Right atrium auricular region (tissue), 2 donors: Measurements from ENCODE around the gene RRP8. TPM values are rescaled to one million over a fixed set of nuclear protein-coding genes. Genes with fewer than 3 reads are reported as not detected.

ENCODE experiments used
- DNase-seq: peaks from one replicate; pipeline ENCODE4 v3.0.0-alpha.2; 2019; ENCODE audit warnings: low spot score
- H3K27ac ChIP-seq, 2 donors: fragments of 200-600 bp; sonication (generic); 1 replicate in 1 of 2; 2 replicates in 1 of 2; pipeline ENCODE4 v1.5.1; 2016 to 2019
- H3K27me3 ChIP-seq, 2 donors: fragments of 200-600 bp; sonication (generic); one replicate each; pipeline versions ENCODE4 v1.5.1 to v1.6.0; 2017 to 2019
- H3K36me3 ChIP-seq: fragments of 200-600 bp; sonication (generic); one replicate; pipeline ENCODE4 v1.5.1; 2016
- H3K4me1 ChIP-seq, 2 donors: fragments of 200-600 bp; sonication (generic); one replicate each; pipeline versions ENCODE4 v1.5.1 to v1.6.0; 2017 to 2019
- H3K4me3 ChIP-seq, 2 donors: fragments of 200-600 bp; sonication (generic); 1 replicate in 1 of 2; 2 replicates in 1 of 2; pipeline ENCODE4 v1.5.1; 2017 to 2019; ENCODE audit warnings: mild to moderate bottlenecking in 1 of 2, moderate library complexity in 1 of 2
- H3K9me3 ChIP-seq, 2 donors: fragments of 200-600 bp; sonication (generic); one replicate each; pipeline ENCODE4 v1.5.1; 2019
- total RNA-seq, 2 donors: library from RNA; depleted of rRNA; stranded (reverse); fragments of >200 nt; gene quantifications; one replicate each; pipeline ENCODE4 v1.1.0, GENCODE V29; 2016
- TF ChIP-seq, protein P1 (sequence below), 2 donors: fragments of 200-600 bp; sonication (generic); IDR thresholded peaks; one replicate each; pipeline ENCODE4 v1.5.1; 2019; ENCODE audit warnings: antibody characterized with exemption in 2 of 2

The RRP8 gene
- total RNA-seq, 2 donors from 2014 or later: 9.7 to 12.2 TPM

DNA sequence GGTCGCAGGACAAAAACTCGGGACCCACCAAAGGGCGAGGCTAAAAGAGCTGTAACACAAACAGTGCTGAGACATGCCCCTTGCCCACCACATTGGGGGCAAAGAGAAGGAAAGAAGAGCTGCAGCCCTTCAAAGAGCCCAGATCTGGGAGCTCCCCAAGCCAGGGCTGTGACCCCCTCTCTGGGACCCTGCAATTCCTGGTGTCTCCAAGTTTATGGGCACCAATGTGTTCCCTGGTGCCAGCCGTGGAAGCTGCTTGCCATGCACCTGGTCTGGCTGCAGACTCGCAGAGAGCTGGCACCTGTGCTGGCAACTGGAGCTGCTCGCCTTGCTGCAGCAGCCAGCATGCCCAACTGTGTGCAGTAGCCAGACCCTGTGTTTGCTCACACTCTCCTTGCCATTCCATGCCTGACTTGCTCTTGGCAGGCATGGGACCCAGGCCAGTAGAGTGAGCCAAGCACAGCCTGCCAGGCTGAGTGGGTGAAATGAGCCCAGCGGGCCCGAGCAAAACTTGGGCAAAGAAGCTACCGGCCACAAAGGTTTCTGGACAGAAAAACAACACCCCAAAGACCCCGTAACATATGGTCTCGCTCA, 16.0 kb downstream of the RRP8 start:
- H3K36me3 ChIP-seq: peaks cover 12% of the 10 kb centered on the region
- no peaks in the 10 kb centered on the region for H3K4me1 ChIP-seq
- H3K27me3 ChIP-seq: no peaks in the 10 kb centered on the region
- no peak for DNase-seq
- no peak overlapping the region for H3K4me3 ChIP-seq
- H3K9me3 ChIP-seq: peaks cover 5 to 24% of the 10 kb centered on the region in 2 donors
- TF ChIP-seq, protein P1, sequence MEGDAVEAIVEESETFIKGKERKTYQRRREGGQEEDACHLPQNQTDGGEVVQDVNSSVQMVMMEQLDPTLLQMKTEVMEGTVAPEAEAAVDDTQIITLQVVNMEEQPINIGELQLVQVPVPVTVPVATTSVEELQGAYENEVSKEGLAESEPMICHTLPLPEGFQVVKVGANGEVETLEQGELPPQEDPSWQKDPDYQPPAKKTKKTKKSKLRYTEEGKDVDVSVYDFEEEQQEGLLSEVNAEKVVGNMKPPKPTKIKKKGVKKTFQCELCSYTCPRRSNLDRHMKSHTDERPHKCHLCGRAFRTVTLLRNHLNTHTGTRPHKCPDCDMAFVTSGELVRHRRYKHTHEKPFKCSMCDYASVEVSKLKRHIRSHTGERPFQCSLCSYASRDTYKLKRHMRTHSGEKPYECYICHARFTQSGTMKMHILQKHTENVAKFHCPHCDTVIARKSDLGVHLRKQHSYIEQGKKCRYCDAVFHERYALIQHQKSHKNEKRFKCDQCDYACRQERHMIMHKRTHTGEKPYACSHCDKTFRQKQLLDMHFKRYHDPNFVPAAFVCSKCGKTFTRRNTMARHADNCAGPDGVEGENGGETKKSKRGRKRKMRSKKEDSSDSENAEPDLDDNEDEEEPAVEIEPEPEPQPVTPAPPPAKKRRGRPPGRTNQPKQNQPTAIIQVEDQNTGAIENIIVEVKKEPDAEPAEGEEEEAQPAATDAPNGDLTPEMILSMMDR (IDR thresholded peaks at IDR 0.05): no peak
- no peak overlapping the region for H3K27ac ChIP-seq

DNA sequence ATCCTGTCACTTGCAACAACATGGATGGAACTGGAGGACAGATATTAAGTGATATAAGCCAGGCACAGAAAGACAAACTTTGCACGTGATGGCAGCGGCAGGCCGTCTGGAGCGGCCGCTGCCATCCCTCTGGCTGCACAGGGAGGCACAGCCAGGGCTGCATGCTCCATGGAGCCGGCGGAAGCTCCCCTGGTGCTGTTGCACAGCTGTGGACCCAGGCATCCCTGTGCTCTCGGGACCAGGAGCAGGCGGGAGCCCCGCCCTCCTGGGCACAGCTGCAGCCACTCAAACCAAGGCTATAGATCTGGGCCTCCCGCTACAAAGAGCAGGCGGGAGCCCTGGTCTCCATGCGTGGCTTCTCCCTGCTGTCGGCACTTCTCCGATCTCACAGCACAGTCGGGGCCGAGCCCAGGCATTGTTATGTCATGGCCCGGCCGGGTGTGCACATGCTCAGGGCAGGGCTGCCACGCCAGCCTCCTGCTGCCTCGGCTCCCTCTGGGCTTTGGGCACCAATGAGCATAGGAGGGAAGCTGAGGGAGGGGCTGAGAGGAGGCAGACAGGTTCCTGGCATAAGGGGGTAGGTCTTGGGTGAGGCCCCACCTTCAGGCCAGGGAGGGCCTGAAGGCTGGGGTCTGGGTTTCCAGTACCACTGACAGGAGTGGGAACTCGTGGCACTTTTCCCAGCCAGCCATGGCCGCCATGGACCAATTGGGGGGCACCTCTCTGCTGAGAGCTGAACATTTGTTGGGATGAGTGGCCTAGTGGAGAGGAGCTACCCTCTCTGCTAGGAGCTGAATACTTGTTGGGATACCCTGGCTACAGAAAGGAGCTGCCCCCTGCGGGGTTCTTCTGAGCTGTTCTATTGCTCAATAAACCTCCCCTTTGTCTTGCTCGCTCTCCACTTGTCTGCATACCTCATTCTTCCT, 16.7 kb downstream of the RRP8 start:
- H3K36me3 ChIP-seq: peaks cover 4% of the 10 kb centered on the region
- peak overlapping the region in 1 of 2 donors; percentile 18 for H3K4me3 ChIP-seq
- DNase-seq: no peak
- no peaks in the 10 kb centered on the region for H3K27me3 ChIP-seq
- no peak overlapping the region for H3K27ac ChIP-seq
- H3K9me3 ChIP-seq: peaks cover 5 to 27% of the 10 kb centered on the region in 2 donors
- H3K4me1 ChIP-seq: no peaks in the 10 kb centered on the region
- TF ChIP-seq, protein P1 (IDR thresholded peaks at IDR 0.05): no peak

DNA sequence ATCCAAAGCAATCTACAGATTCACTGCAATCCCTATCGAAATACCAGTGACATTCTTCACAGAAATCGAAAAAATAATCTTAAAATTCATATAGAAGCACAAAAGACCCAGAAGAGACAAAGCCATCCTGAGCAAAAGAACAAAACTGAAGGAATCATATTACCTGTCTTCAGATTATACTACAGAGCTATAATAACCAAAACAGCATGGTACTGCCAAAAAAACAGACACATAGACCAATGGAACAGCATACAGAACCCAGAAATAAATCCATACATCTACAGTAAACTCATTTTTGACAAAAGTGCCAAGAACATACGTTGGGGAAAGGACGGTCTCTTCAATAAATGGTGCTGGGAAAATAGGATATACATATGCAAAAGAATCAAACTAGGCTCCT, 18.9 kb downstream of the RRP8 start:
- peaks cover 5 to 27% of the 10 kb centered on the region in 2 donors for H3K9me3 ChIP-seq
- no peak overlapping the region for H3K27ac ChIP-seq
- no peaks in the 10 kb centered on the region for H3K36me3 ChIP-seq
- no peaks in the 10 kb centered on the region for H3K27me3 ChIP-seq
- no peak for DNase-seq
- no peak overlapping the region for H3K4me3 ChIP-seq
- H3K4me1 ChIP-seq: no peaks in the 10 kb centered on the region
- TF ChIP-seq, protein P1 (IDR thresholded peaks at IDR 0.05): no peak

DNA sequence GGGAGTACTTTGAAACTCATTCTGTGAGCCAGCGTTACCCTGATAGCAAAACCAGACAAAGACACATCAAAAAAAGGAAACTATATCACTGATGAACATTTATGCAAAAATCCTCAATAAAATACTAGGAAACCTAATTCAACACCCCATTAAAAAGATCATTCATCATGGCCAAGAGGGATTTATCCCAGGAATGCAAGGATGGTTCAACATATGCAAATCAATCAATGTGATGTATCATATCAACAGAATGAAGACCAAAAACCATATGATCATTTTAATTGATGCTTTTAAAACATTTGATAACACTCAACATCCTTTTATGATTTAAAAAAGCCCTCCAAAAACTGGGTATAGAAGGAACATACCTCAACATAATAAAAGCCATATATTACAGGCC, 19.8 kb downstream of the RRP8 start:
- Histone ChIP-seq H3K4me1 (no peaks in the 10 kb centered on the region), H3K36me3 (no peaks in the 10 kb centered on the region), H3K27me3 (no peaks in the 10 kb centered on the region), H3K4me3 (no peak overlapping the region), H3K27ac (no peak overlapping the region), H3K9me3 (peaks cover 5 to 27% of the 10 kb centered on the region in 2 donors)
- TF ChIP-seq, protein P1 (IDR thresholded peaks at IDR 0.05): no peak
- DNase-seq: no peak

DNA sequence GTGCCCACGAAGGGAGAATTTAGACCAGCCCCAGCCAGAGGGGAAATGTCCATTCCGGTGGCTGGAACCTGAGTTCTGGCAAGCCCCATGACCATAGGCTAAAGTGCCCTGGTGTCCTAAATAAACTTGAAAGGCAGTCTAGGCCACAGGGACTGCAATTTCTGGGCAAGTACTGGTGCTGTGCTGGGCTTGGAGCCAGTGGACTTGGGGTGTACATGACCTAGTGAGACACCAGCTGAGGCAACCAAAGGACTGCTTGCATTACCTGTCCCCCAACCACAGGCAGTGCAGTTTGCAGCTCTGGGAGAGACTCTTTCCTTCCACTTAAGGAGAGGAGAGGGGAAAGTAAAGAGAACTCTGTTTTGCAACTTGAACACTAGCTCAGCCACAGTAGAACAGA, 23.7 kb downstream of the RRP8 start:
- no peaks in the 10 kb centered on the region for H3K36me3 ChIP-seq
- no peak for DNase-seq
- H3K9me3 ChIP-seq: peaks cover 5 to 26% of the 10 kb centered on the region in 2 donors
- no peak overlapping the region for H3K4me3 ChIP-seq
- H3K4me1 ChIP-seq: peaks cover 0 to 14% of the 10 kb centered on the region in 2 donors
- TF ChIP-seq, protein P1 (IDR thresholded peaks at IDR 0.05): no peak
- no peaks in the 10 kb centered on the region for H3K27me3 ChIP-seq
- H3K27ac ChIP-seq: no peak overlapping the region
